HG02571 (cell line): ENCODE measurements around the gene OPCML.

Experiments used
- ATAC-seq: cut with Tn5 transposase; IDR thresholded peaks from one replicate; pipeline ENCODE4 v1.9.1; 2021; ENCODE audit warnings: mild to moderate bottlenecking, moderate library complexity; ENCODE audit not compliant: unreplicated experiment

OPCML gene

GRCh38 chr11:132831272-132831671 lies 701.0 kb downstream of the OPCML start:
- ATAC-seq: no peak

GRCh38 chr11:132824642-132825041 lies 707.7 kb downstream of the OPCML start:
- ATAC-seq: no peak

DNA sequence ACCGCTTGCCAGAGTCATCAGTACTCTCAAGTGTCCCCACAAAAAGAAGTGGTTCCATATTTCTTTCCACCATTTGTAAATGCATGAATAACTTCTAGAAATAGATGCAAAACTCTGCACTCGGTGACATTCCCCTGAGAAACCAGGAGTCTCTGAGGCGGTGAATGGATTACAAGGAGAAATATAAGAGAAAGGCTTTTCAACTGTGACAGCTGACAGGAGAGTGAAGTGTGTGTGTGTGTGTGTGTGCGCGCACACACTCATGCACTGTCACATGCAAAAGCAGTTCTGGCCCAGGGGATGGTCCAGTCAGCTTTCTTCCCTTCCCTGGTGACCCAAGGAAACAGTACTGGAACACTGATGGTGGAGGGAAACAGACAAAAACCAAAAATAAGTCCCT lies 710.0 kb downstream of the OPCML start:
- no peak for ATAC-seq

- ATAC-seq: no peak
Measured at GRCh38 chr11:132821499-132821898, 710.8 kb downstream of the OPCML start.

DNA sequence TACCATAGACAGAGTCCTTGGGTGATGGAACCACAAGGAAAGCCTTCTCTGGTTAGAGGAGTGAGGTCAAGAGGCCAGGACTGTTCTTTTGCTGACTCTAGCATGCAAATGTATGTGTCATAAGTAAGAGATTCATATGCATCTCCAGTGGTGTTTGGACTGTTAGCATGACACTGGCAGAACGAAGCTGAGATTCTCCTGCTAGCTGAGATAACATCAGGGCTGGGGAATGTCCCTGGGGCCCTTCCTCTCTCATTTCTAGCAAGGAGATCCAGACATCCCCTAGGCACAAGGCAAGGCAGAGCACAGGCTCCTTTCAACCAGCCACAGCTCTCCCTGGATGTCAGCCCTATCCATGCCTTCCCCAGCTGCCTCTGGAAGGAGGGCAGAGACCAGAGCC lies 711.3 kb downstream of the OPCML start:
- ATAC-seq: no peak

GRCh38 chr11:132818951-132819350 lies 713.4 kb downstream of the OPCML start:
- no peak for ATAC-seq

- no peak for ATAC-seq
Measured at GRCh38 chr11:132817387-132817786, 714.9 kb downstream of the OPCML start.

DNA sequence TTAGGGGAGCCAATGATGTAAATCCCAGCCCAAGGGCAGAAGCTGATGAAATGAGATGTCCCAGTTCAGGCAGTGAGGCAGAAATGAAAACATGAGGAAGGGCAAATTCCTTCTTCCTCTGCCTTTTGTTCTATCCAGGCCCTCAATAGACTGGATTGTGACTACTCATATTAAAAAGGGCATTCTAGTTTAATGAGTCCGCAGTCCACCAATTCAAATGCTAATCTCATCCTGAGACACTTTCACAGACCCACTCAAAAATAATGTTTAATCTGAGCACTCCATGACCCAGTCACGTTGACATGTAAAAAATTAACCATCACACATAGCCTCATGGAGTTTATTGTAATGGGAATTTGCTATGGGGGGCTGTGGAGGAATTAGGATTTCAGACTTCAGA lies 717.9 kb downstream of the OPCML start:
- ATAC-seq: no peak

DNA sequence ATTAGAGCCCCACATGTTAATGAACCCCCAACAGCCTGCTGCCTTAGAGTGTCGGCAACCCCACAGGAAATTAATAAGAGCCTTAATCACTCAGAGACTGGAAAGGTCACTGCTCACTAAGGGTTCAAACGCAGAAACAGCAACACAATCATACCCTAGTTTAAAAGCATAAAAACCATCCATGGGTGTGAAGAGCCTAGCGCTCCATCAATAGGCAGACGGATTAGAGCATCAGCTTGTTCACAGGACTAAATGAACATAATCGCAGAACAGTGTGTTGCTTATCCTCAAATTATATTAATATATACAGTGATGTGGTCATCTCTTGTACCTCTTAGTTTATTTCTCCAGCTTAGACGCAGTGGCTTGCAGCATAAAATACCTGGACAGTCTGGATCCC lies 720.7 kb downstream of the OPCML start:
- no peak for ATAC-seq

DNA sequence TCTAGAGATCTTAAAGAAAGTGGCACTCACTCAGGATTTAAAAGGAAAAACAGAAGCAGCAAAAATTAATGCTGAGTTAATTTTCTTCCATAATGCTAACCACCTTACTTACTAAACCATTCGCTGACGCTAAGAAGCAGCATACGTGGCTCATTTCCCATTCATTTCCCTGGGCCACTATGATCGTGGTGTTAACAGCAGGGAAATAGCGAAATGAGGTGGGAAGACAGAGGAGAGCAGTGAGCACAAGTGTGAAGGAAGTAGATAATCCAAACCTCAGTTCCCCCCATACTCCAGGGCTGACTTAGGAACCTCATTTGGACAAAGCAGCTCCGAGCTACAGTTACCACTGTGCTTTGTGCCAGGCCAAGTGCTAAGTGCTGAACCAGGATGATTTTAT lies 723.2 kb downstream of the OPCML start:
- no peak for ATAC-seq

- ATAC-seq: no peak
Measured at GRCh38 chr11:132804258-132804657, 728.0 kb downstream of the OPCML start.

GRCh38 chr11:132803436-132803835 lies 728.9 kb downstream of the OPCML start:
- ATAC-seq: no peak

DNA sequence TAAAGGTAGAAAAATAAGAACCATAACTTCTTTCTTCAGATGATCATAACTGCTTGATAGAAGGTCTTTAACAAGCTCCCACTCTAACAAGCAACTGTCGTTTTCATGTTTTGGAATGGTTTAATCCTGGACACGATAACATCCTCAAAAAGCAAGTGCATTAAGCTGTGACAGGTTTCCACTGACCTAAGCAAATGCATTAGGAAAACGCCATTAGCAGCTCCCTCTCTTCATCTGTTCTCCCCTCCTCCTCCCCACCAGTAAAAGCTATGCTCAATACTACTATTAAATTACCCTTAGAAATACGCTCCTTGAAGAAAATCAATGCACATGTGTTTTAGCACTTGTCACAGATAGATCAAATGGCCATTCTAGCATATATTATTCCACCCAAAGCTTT lies 729.4 kb downstream of the OPCML start:
- no peak for ATAC-seq

- no peak for ATAC-seq
Measured at GRCh38 chr11:132793831-132794230, 738.5 kb downstream of the OPCML start.

GRCh38 chr11:132792341-132793140 lies 739.8 kb downstream of the OPCML start:
- ATAC-seq: no peak

- ATAC-seq: no peak
Measured at GRCh38 chr11:132790971-132791370, 741.3 kb downstream of the OPCML start.

- no peak for ATAC-seq
Measured at GRCh38 chr11:132790466-132790865, 741.8 kb downstream of the OPCML start.

GRCh38 chr11:132788816-132789325 lies 743.4 kb downstream of the OPCML start:
- ATAC-seq: no peak

GRCh38 chr11:132785878-132786277 lies 746.4 kb downstream of the OPCML start:
- no peak for ATAC-seq

GRCh38 chr11:132784441-132784840 lies 747.9 kb downstream of the OPCML start:
- ATAC-seq: no peak

- no peak for ATAC-seq
Measured at GRCh38 chr11:132782102-132782501, 750.2 kb downstream of the OPCML start.

GRCh38 chr11:132780046-132780445 lies 752.3 kb downstream of the OPCML start:
- no peak for ATAC-seq

DNA sequence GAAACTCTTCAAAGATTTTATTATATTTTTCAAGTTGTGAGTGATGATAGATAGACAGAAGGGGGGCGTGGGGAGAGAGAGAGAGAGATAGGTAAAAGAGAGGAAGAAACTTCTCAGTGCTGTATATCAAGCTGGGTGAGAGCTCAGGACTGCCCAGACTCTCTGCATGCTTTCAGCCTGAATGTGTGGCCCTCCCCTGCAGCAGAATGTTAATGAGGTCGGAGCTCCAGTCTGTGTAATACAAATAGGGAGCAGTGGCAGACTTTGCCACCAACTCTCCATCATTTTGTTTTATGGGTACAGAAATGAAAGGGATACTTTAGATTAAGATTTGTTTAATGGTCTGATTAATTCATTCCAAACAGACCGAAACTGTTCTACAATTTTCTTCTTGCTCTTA lies 752.8 kb downstream of the OPCML start:
- no peak for ATAC-seq
